Uterus (tissue), 2 donors: ENCODE data around the gene RFX3.

Experiments used
- POLR2A ChIP-seq, 2 donors: fragments of 450-650 bp; IDR thresholded peaks; one replicate each; pipeline ENCODE4 v1.6.1; 2016; ENCODE audit warnings: antibody characterized with exemption in 2 of 2, mild to moderate bottlenecking in 1 of 2, moderate library complexity in 1 of 2
- TF ChIP-seq, protein P1 (sequence below), 4 experiments: fragments of 200-600 bp in 2 of 4; fragments of 450-650 bp in 2 of 4; sonication (generic) in 2 of 4; IDR thresholded peaks; one replicate each; pipeline ENCODE4 v1.5.1; 2016 to 2019; ENCODE audit warnings: antibody characterized with exemption in 4 of 4, mild to moderate bottlenecking in 2 of 4, moderate library complexity in 1 of 4

DNA sequence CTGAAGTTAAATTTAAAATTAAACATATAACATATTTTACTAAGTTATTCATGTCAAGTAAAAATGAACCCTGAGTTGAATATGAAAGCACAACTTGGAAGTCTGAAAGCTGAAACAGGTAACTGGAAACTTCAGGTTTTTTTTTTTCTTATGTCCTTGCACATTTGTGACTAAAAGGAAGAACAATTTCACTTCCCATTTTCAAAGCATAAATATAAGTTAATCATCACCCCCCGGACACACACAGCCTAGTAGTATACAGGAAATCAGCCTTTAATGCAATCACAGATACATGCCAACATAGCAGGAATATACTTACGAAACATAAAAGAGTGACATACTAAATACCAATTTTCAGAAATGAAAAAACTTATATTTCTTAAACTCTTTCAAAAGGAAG is 225.9 kb downstream of the RFX3 start:
- no peak for TF ChIP-seq POLR2A (IDR thresholded peaks at IDR 0.05)
- TF ChIP-seq, protein P1, sequence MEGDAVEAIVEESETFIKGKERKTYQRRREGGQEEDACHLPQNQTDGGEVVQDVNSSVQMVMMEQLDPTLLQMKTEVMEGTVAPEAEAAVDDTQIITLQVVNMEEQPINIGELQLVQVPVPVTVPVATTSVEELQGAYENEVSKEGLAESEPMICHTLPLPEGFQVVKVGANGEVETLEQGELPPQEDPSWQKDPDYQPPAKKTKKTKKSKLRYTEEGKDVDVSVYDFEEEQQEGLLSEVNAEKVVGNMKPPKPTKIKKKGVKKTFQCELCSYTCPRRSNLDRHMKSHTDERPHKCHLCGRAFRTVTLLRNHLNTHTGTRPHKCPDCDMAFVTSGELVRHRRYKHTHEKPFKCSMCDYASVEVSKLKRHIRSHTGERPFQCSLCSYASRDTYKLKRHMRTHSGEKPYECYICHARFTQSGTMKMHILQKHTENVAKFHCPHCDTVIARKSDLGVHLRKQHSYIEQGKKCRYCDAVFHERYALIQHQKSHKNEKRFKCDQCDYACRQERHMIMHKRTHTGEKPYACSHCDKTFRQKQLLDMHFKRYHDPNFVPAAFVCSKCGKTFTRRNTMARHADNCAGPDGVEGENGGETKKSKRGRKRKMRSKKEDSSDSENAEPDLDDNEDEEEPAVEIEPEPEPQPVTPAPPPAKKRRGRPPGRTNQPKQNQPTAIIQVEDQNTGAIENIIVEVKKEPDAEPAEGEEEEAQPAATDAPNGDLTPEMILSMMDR (IDR thresholded peaks at IDR 0.05), result no peak
